Ovary (tissue), 3 donors: ENCODE measurements around the gene CPTP.

ENCODE experiments used
- CTCF ChIP-seq, 3 donors: fragments of 450-650 bp in 2 of 3; fragments of 200-600 bp in 1 of 3; IDR thresholded peaks; one replicate each; pipeline versions ENCODE4 v1.5.1 to v1.8.0; 2016 to 2022; ENCODE audit warnings: antibody characterized with exemption in 3 of 3, mild to moderate bottlenecking in 1 of 3
- EP300 ChIP-seq: sonication (generic); formaldehyde crosslinking; IDR thresholded peaks from one replicate; pipeline ENCODE4 v1.6.1; 2017; ENCODE audit warnings: antibody characterized with exemption
- POLR2A ChIP-seq: fragments of 450-650 bp; IDR thresholded peaks from one replicate; pipeline ENCODE4 v1.6.1; 2017; ENCODE audit warnings: antibody characterized with exemption, mild to moderate bottlenecking, moderate library complexity
- donor health status: DM: no; HTN: no; CAD: no.

- TF ChIP-seq CTCF (IDR thresholded peaks at IDR 0.05) (no peak), POLR2A (no peak), EP300 (no peak)
These were observed 39.7 kb downstream of the CPTP start for GRCh38 chr1:1364266-1364665.
